Jurkat, Clone E6-1 (cell line): ENCODE results near the gene AGAP5.
"Not testable (repeated sequence)": the region's sequence is repeated elsewhere in the genome, so short reads cannot be mapped to it uniquely, and the experiment has no call there.

ENCODE experiments used
- DNase-seq: peaks from one replicate; pipeline ENCODE4 v3.0.0-alpha.2; 2011; ENCODE audit warnings: low read depth, low spot score
- H3K4me3 ChIP-seq: 2 replicates; pipeline ENCODE4 v1.5.1; 2011; ENCODE audit warnings: mild to moderate bottlenecking, low read length, control low read depth, moderate library complexity

AGAP5 gene

DNA sequence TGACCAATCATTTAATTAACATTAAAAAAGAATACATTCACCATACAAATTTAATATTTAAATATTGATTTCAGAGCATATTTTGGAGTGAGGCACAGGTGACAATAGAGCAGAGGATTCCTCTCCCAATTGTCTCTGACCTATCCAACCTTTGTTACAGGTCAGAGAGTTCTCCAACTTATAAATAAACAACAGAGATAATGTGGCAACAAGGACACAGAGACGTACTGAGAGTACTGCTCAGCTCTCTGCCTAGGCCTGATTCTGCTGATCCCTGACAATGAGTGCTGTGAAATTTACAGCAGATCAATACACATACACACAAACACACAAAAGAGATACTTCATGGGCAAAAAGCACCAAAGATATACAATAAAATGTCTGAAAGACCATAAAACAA is 18.3 kb upstream of the AGAP5 start:
- no peak overlapping the region for H3K4me3 ChIP-seq

DNA sequence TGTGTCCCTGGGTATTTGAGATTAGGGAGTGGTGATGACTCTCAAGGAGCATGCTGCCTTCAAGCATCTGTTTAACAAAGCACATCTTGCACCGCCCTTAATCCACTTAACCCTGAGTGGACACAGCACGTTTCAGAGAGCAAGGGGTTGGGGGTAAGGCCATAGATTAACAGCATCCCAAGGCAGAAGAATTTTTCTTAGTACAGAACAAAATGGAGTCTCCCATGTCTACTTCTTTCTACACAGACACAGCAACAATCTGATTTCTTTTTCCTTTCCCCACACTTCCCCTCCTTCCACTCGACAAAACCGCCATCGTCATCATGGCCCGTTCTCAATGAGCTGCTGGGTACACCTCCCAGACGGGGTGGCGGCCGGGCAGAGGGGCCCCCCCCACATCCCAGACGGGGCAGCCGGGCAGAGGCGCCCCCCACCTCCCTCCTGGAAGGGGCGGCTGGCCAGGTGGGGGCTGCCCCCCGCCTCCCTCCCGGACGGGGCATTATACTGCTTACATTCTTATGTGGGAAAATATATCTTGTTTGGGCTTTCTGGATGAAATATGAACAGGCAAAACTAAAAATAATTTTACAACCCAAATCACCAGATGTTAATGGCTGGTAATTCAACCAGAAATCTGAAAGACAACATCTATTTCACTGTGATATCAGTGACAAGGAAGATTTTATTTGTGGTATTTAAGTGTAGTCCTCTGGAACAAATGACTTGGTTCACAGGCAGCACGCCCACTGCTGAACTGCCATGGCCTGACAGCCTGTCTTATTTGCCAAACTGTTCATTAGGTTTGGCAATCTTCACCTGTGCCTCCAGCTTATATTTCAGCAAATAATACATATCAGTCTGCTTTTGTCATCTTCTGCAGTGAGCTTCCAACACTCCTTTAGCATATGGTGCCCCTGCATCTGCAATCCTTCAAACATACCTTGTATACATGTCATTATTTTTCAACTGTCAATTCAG is 17.6 kb upstream of the AGAP5 start:
- not testable (repeated sequence) for DNase-seq, H3K4me3 ChIP-seq

More for the DNA sequence above, 18.3 kb upstream of the AGAP5 start:
- DNase-seq, result no peak

DNA sequence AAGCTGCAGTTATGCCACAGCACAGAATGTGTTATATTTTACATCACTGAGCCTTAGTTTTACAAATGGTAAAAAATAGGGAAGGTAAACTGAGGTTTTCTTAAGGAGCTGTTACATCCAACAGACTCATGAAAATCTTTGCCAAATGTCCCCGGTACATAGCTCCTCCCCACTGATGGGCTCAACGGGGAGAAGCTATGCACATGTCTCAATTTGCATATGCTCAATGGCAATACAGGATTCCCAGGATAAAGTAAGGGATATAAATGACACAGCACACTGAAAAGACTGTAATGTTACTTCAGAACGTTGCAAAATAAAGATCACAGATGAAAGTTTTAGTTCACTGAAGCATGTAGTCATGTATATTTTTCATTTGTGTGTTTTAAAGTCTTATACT is 16.6 kb upstream of the AGAP5 start:
- DNase-seq, H3K4me3 ChIP-seq: not testable (repeated sequence)

DNA sequence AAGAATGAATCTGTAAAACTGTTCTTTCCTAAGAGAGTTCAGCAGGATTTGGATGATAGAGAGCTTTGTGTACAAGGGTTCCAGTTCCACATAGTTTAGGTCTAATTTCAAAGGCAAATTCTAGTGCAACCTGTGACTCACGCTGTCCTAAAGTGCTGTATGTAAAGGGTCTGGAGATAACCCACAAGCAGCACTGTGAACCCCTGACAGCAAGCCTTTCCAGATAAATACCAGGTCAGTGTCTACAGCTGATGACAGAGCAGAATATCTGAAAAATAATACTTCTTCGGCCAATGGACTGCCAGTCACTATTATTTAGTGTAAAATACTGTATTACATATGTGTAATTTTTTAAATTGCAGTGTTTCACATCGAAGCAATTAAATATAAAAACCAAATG is 16.0 kb upstream of the AGAP5 start:
- not testable (repeated sequence) for H3K4me3 ChIP-seq, DNase-seq

DNA sequence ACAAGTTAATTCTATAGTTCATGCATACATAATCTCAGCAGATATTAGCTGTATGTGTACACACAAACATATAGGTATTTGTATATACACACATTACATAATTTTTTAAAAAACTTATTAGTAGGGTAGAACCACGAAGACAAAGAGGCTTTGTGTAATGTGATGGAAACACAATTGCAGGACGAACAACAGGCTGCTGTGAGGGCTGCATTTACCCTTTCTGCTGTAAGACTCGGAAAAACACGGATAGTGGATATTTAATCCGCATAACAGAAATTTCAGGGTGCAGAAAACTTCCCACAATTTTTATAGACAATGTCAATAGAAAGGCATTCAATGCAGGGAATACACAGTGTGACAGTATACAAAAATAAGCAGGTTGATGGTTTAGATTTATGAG is 13.8 kb upstream of the AGAP5 start:
- H3K4me3 ChIP-seq, DNase-seq: not testable (repeated sequence)

DNA sequence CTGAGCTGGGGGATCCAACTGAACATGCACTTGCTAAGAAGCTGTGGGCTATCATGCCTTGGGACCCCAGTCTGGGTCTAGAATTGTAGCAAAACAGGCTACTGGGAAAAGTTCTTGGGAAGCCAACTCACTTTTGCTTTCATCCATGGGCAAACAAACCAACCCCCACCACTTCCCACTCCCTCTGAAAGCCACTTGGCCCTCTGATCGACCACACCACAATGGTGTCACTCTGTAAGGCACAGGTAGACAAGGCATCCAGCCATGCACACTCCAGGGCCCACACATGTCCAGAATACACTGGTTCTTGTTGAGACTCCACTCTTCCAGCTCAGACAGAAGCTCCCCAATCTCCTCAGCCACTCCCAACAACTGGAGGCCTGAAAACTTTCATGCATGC is 10.2 kb upstream of the AGAP5 start:
- not testable (repeated sequence) for H3K4me3 ChIP-seq, DNase-seq

DNA sequence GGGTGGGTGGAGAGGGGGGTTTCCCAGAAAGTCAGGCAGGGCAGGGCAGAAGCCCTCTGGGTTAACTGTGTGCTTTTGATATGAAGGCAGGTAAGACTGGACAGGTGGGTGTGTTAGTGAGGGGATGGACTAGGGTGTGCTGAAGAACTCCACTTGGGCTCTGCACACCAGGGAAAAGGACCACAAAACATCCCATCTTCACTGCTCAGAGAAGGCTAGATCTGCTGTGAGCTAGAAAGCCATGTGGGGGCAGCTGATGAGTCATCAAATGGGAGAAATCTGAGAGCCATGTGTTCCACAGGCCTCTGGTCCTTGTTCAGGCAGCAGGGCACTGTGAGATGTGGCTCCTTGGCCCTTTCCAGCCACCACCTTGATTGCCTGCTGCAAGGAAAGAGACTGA is 9.7 kb upstream of the AGAP5 start:
- DNase-seq, H3K4me3 ChIP-seq: not testable (repeated sequence)

DNA sequence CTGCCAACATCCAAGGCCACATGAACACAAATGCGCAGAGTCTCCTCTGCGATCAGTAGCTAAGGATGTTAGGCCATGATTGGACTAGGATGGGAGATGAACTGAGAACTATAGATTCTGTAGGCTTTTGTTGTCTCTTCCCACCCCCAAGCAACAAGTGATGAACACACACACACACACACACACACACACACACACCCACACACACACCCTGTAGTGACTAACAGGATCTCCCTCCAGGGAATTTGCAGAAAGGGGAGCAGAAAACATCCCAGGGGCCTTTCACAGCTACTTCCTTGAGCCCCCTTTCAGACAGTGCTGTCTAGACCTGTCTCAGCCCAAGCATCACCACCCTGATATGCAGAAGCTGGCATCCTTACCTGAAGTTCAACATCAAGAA is 8.6 kb upstream of the AGAP5 start:
- DNase-seq, H3K4me3 ChIP-seq: not testable (repeated sequence)

DNA sequence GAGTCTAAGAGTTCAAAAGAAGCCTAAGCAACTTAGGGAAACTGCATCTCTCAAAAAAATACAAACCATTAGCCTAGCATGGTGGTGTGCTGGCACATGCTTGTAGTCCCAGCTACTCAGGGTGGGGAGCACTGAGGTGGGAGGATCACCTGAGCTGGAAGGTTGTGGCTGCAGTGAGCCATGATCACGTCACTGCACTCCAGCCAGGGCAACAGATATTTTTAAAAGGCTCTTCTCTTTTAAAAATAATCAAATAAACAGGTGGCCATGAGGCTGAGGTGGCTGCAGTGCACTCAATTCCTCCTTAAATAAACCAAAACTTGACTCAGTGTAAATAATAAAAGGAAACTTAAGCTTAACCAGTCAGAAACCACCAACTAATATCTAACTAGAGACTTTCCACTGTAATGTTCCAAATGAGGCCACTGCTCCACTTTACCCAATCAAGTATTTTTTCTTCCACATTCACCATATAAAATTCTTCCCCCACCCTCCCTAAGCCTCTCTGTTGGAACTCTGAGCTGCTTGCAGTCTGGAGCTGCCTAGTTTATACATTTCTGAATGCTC is 7.7 kb upstream of the AGAP5 start:
- not testable (repeated sequence) for DNase-seq, H3K4me3 ChIP-seq

DNA sequence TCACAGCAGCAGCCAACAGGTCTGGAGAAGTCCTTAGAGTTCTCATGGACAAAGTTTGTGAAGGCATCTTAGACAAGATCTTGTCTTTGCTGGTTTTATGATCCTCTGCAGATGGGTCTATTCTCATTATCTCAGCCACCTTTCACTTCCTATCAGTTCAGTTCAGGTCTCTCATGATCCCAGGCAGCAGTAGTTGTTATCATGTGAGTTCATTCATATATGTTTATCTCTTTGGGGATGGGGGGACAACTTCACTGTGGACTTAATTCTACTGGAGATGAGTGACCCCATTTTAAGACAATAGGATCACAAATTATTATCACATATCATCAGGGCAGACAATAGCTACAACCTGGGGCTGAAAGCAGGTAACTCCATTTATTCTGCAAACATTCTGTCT is 6.0 kb upstream of the AGAP5 start:
- not testable (repeated sequence) for H3K4me3 ChIP-seq, DNase-seq

DNA sequence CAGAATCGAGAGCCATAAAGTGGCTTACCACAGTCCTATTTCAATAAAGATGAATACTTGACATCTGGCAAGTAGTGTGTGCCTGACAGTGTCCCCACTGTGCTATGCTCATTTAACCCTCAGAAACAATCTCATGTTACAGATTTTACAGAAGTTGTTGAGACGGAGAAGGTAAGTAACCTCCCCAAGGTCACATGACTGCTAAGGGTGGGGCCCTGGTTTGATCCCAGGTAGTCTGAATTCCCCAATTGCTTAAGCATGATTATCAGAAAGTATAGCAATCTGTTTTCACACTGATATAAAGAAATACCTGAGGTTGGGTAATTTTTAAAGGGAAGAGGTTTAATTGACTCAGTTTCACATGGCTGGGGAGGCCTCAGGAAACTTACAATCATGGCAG is 910 bp upstream of the AGAP5 start:
- not testable (repeated sequence) for DNase-seq, H3K4me3 ChIP-seq

DNA sequence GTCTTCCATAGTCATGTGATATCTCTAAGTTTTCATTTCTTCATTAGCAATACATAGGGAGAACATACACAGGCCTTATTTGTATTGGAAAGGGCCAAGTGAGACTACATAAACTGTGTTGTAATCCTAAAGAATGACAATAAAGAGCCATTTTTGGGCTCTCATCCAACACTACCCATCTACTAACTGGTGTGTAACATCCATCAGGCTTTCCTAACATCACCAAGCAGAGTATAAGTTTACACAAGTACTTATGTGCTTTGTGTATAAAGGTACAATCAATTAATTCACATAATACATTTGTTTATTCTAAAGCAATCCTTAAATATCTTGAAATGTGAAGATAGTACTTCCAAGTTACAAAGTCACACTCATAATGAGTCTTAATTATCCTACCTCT is 2.6 kb downstream of the AGAP5 start:
- not testable (repeated sequence) for DNase-seq

DNA sequence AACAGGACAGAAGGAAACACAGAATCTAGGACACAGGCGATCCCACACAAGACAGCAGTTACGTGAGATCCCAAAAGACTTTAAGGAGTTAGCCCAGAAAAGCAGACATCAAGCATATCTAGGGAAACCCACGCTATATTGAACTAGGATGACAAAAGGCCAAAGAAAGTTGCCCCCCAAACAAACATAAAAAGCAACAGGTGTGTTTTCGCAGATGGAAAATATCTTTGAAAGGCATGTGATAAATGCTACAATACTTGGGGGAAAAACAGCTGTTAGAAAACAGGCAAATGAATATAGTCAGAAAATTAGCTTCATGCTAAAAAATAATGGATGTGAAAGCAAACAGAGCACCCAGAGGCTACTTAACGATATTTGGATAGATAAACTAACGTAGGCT is 7.2 kb downstream of the AGAP5 start:
- not testable (repeated sequence) for DNase-seq

More for the DNA sequence above, 2.6 kb downstream of the AGAP5 start:
- H3K4me3 ChIP-seq, result not testable (repeated sequence)

DNA sequence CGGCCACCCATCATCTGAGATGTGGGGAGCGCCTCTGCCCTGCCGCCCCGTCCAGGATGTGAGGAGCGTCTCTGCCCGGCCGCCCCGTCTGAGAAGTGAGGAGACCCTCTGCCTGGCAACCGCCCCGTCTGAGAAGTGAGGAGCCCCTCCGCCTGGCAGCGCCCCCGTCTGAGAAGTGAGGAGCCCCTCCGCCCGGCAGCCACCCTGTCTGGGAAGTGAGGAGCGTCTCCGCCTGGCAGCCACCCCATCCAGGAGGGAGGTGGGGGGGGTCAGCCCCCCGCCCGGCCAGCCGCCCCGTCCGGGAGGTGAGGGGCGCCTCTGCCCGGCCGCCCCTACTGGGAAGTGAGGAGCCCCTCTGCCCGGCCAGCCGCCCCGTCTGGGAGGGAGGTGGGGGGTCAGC is 8.3 kb downstream of the AGAP5 start:
- not testable (repeated sequence) for H3K4me3 ChIP-seq, DNase-seq

More for the DNA sequence above, 7.2 kb downstream of the AGAP5 start:
- not testable (repeated sequence) for H3K4me3 ChIP-seq

DNA sequence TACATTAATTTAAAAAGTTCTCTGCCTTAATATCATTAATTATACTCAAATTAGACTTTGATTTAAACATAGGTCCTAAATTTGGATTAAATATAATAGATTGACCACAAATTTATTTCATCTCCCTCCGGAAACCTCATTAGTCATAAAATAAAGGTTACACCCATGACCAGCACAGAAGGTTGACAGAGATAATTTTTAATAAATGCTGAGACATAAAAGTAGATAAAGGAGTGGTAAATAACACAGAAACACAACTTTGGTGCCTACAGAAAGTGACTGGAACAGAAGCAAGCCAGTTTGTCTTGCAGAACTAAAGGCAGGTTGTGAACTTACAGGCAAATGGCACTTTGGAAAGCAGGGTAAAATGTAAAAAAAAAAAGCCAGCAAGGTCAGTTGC is 10.3 kb downstream of the AGAP5 start:
- not testable (repeated sequence) for H3K4me3 ChIP-seq, DNase-seq

DNA sequence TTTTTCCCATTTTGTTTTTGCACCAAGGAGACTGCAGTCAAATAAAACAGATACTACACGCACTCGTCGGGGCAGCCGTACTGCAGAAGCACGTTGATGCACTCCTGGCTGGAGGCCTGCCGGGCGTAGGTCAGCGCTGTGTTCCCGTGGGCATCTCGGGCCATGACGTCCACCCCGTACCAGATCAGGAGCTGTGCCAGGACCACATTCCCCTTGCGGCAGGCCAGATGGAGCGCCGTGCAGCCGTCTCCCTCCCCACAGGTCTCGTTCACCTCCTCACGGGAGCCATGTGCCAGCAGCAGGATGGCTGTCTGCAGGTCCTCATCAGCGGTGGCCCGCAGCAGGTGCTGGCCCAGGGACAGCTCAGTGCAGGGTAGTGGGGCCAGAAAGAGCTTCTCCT is 23.4 kb downstream of the AGAP5 start:
- H3K4me3 ChIP-seq, DNase-seq: not testable (repeated sequence)

DNA sequence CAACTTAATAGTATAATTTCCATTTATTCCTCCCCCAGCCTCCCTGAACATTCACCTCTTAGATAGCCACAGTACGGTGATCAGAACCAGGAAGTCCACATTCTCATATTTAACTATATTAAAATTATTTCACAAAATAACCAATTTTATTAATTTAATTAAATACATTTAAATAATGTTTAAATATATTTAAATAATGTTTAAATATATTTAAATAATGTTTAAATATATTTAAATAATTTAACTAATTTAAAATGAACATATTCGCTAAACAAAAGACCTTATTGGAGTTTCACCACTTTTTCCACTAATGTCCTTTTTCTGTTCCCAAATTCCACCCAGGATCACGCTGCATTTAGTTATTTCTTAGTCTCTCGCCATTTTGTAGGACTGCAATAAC is 29.5 kb downstream of the AGAP5 start:
- not testable (repeated sequence) for DNase-seq, H3K4me3 ChIP-seq

DNA sequence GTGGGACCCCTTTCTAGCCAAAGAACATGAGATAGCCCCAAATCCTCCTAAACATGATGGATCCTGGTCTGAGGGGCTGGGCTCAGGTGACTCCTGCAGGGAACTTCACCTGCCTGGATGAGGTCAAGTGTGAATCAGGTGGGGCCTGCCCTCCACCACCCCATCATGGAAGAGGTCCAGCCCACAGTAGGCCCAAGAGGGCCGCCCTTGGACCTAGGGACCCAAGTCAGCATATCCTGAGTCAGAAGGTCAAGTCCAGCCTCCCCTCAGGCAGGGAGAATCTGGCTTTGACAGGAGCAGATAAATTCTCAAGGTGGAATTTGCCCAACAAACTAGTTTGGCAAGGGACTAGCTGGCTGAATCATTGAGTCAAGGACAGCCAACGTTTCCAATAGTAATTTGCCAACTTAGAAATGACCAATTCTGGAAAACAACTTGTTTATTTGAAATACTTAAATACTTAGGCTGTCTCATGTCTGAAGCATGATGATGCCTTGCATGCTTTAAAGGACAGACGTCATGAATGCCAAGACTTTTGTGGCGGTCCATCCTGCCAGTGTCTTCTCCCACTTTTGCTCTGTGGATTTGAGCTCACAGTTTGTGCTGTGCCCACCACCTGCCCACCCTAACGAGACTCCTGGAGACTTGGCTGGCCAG is 31.6 kb downstream of the AGAP5 start:
- not testable (repeated sequence) for H3K4me3 ChIP-seq, DNase-seq

DNA sequence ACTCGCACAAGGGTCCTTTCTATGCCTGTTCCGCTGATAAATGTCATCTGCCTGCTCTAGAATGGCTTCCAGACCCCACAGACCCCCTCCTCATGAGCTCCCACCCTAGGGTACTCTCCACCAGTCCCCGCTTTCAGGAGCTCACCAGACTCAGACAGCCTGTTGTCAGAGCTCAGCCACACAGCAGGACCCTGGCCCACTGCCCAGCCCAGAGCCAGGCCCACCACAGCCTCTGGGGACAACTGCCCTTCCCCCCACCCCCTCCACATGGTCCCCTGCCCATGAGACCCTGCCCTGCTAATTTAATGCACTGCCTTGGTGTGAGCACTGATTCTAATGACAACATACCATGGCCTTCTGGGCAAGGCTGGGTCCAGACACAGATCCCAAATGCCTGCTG is 32.3 kb downstream of the AGAP5 start:
- not testable (repeated sequence) for DNase-seq, H3K4me3 ChIP-seq
